GM12872 (cell line): Measurements from ENCODE around the gene SCFD1.

Experiments
- TF ChIP-seq, protein P1 (sequence below): IDR thresholded peaks from 3 replicates; pipeline ENCODE4 v1.5.1; 2011; ENCODE audit warnings: low read depth, mild to moderate bottlenecking, low read length, moderate library complexity; ENCODE audit not compliant: insufficient read depth

The SCFD1 gene

GRCh38 chr14:30691751-30692398, 69.8 kb downstream of the SCFD1 start:
- TF ChIP-seq, protein P1, sequence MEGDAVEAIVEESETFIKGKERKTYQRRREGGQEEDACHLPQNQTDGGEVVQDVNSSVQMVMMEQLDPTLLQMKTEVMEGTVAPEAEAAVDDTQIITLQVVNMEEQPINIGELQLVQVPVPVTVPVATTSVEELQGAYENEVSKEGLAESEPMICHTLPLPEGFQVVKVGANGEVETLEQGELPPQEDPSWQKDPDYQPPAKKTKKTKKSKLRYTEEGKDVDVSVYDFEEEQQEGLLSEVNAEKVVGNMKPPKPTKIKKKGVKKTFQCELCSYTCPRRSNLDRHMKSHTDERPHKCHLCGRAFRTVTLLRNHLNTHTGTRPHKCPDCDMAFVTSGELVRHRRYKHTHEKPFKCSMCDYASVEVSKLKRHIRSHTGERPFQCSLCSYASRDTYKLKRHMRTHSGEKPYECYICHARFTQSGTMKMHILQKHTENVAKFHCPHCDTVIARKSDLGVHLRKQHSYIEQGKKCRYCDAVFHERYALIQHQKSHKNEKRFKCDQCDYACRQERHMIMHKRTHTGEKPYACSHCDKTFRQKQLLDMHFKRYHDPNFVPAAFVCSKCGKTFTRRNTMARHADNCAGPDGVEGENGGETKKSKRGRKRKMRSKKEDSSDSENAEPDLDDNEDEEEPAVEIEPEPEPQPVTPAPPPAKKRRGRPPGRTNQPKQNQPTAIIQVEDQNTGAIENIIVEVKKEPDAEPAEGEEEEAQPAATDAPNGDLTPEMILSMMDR: no peak

DNA sequence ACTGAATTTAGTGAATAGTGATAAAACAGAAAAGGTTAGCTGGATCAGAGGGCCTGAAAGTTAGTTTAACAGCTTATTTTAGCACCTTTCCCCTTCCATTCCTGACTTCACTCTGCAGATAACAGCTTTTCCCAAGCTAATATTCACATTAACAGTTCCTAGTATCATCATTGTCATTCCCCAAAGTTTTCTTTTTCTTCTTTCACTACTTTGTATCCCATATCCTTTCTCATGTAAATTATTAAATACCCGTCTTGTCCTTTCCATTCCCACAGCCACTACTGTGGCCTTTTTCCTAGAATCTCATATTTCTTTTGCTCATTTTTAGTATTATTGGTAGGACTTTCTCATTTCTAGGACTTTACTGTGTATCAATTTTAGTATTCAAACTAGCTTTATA, 70.5 kb downstream of the SCFD1 start:
- TF ChIP-seq, protein P1: no peak

GRCh38 chr14:30698463-30698862, 76.3 kb downstream of the SCFD1 start:
- TF ChIP-seq, protein P1: no peak

GRCh38 chr14:30706704-30707103, 84.6 kb downstream of the SCFD1 start:
- TF ChIP-seq, protein P1: no peak

DNA sequence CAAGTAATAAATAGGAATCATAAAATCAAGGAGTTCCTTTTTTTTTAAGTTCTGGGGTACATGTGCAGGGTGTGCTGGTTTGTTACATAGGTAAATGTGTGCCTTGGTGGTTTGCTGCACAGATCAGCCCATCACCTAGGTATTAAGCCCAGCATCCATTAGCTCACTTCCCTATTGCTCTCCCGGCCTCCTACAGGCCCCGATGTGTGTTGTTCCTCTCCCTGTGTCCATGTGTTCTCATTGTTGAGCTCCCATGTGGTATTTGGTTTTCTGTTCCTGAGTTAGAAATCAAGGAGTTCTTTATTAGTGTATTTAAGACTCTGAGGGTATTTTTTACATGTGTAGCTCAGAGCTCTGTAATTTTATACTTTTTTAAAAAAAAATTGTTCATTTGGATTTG, 86.0 kb downstream of the SCFD1 start:
- TF ChIP-seq, protein P1: no peak

GRCh38 chr14:30709201-30709600, 87.1 kb downstream of the SCFD1 start:
- TF ChIP-seq, protein P1: no peak

DNA sequence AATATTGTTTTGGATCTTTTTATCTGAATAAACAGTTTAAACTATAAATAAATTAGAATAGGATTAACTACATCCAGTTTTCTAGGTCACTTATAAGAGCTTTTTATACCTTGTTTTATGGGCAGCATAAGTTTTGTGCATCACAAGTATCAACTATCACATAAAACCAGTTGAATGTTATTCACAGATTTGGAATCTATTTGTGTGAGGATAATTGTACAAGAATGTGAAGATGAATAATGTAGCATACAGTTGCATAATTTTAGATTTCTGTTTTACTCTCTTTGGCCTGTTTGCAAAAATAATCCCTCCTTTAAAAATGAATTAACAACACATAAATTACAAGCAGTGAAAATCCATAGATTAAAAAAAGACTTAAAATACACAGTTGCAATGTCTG, 88.8 kb downstream of the SCFD1 start:
- TF ChIP-seq, protein P1: no peak
